H1 (cell line): ENCODE data around the gene SLX9. TPM values are rescaled to one million over a fixed set of nuclear protein-coding genes. Genes with fewer than 3 reads are reported as not detected.
A peak's percentile ranks its signal among the peaks of the same experiment; 100 is the strongest.

Experiments used
- CTCF ChIA-PET: fragments of 300-600 bp; sonication (Branson Sonifier 250); formaldehyde crosslinking; loops from one replicate; lab custom pipeline; 2021; ENCODE audit not compliant: partially characterized antibody; lab: Charles Lee
- POLR2A ChIA-PET: fragments of 300-600 bp; sonication (Branson Sonifier 250); formaldehyde crosslinking; loops from one replicate; lab custom pipeline; 2021; ENCODE audit warnings: inconsistent platforms; ENCODE audit not compliant: partially characterized antibody; lab: Charles Lee
- DNase-seq, 2 experiments: peaks; one replicate each; pipeline versions ENCODE4 v3.0.0 to v3.0.0-alpha.2; 2010 to 2022; ENCODE audit warnings: low spot score in 2 of 2, low read depth in 1 of 2, mixed read lengths in 1 of 2
- FAIRE-seq: peaks from 2 replicates; lab custom pipeline; 2011; peaks lifted over from hg19 to GRCh38; lab: Jason Lieb, UNC
- H2AFZ ChIP-seq: 2 replicates; pipeline ENCODE4 v1.8.1; 2012; ENCODE audit warnings: low read length, inconsistent platforms
- H2AK5ac ChIP-seq: 2 replicates; pipeline ENCODE4 v1.6.1; 2013; ENCODE audit warnings: low read depth, low read length
- H2BK120ac ChIP-seq: replicated peaks from 2 replicates; pipeline ENCODE3; 2013; ENCODE audit warnings: low read depth, low read length, inconsistent platforms
- H2BK12ac ChIP-seq: 2 replicates; pipeline ENCODE4 v1.6.1; 2013; ENCODE audit warnings: low read depth, low read length
- H2BK15ac ChIP-seq: 2 replicates; pipeline ENCODE4 v1.6.1; 2013; ENCODE audit warnings: low read length
- H2BK20ac ChIP-seq: 2 replicates; pipeline ENCODE4 v1.6.1; 2013; ENCODE audit warnings: low read length
- H2BK5ac ChIP-seq: 2 replicates; pipeline ENCODE4 v1.6.1; 2013; ENCODE audit warnings: low read depth, low read length
- H3K14ac ChIP-seq: 2 replicates; pipeline ENCODE4 v1.6.1; 2013; ENCODE audit warnings: inconsistent platforms; ENCODE audit not compliant: insufficient read length
- H3K18ac ChIP-seq: 2 replicates; pipeline ENCODE4 v1.6.1; 2013; ENCODE audit warnings: low read length; ENCODE audit errors: extremely low read depth
- H3K23ac ChIP-seq: 2 replicates; pipeline ENCODE4 v1.6.1; 2013; ENCODE audit warnings: inconsistent platforms; ENCODE audit not compliant: insufficient read length
- H3K23me2 ChIP-seq: 2 replicates; pipeline ENCODE4 v1.6.1; 2013; ENCODE audit warnings: low read depth, low read length
- H3K27ac ChIP-seq: 2 replicates; pipeline ENCODE4 v1.6.1; 2011; ENCODE audit warnings: low read depth, low read length, inconsistent platforms
- H3K27me3 ChIP-seq, 4 experiments: replicated peaks in 1 of 4; 1 replicate in 1 of 4; 2 replicates in 3 of 4; pipeline versions ENCODE4 v1.6.1 to v1.8.1; 2011 to 2013; ENCODE audit warnings: low read length in 3 of 4, mild to moderate bottlenecking in 3 of 4, inconsistent platforms in 2 of 4, mixed read lengths in 2 of 4, moderate library complexity in 1 of 4; ENCODE audit not compliant: control insufficient read depth in 3 of 4, insufficient read depth in 3 of 4; ENCODE audit errors: extremely low read depth in 1 of 4
- H3K36me3 ChIP-seq, 4 experiments: 2 replicates each; pipeline versions ENCODE4 v1.6.1 to v1.8.1; 2011 to 2013; ENCODE audit warnings: mild to moderate bottlenecking in 4 of 4, low read length in 3 of 4, moderate library complexity in 2 of 4, control low read depth in 1 of 4, inconsistent platforms in 1 of 4; ENCODE audit not compliant: insufficient read depth in 4 of 4, control insufficient read depth in 2 of 4
- H3K4ac ChIP-seq: replicated peaks from 2 replicates; pipeline ENCODE3; 2013; ENCODE audit warnings: low read length, low read depth, mixed read lengths, inconsistent platforms; ENCODE audit not compliant: insufficient read length
- H3K4me1 ChIP-seq, 4 experiments: replicated peaks in 1 of 4; 1 replicate in 1 of 4; 2 replicates in 3 of 4; pipeline versions ENCODE4 v1.6.1 to v1.8.1; 2011 to 2013; ENCODE audit warnings: low read length in 3 of 4, inconsistent platforms in 2 of 4, mixed read lengths in 1 of 4; ENCODE audit not compliant: insufficient read depth in 4 of 4, control insufficient read depth in 3 of 4
- H3K4me2 ChIP-seq, 2 experiments: 2 replicates each; pipeline versions ENCODE4 v1.6.1 to v1.8.1; 2011 to 2013; ENCODE audit warnings: low read depth in 2 of 2, low read length in 2 of 2, control low read depth in 1 of 2, inconsistent platforms in 1 of 2, mild to moderate bottlenecking in 1 of 2; ENCODE audit not compliant: insufficient read depth in 1 of 2
- H3K4me3 ChIP-seq, 4 experiments: fragments of 200-600, 300-600 bp in 1 of 4; sonication (generic), shearing (Covaris generic), sonication (Bioruptor Twin) in 1 of 4; 2 replicates each; pipeline versions ENCODE4 v1.5.1 to v1.8.1; 2011 to 2016; ENCODE audit warnings: low read length in 4 of 4, low read depth in 3 of 4, control low read depth in 2 of 4, inconsistent platforms in 2 of 4, mild to moderate bottlenecking in 2 of 4, mixed read lengths in 1 of 4, moderate library complexity in 1 of 4; ENCODE audit not compliant: insufficient read depth in 2 of 4; ENCODE audit errors: extremely low read depth in 1 of 4
- H3K56ac ChIP-seq: replicated peaks from 2 replicates; pipeline ENCODE3; 2013; ENCODE audit warnings: low read depth, mild to moderate bottlenecking, mixed read lengths, low read length, inconsistent platforms; ENCODE audit not compliant: insufficient read length
- H3K79me1 ChIP-seq: 2 replicates; pipeline ENCODE4 v1.6.1; 2013; ENCODE audit warnings: low read depth, low read length, control low read depth
- H3K79me2 ChIP-seq, 2 experiments: 2 replicates each; pipeline versions ENCODE4 v1.6.1 to v1.8.1; 2012 to 2013; ENCODE audit warnings: low read length in 2 of 2, mild to moderate bottlenecking in 2 of 2, inconsistent platforms in 1 of 2; ENCODE audit not compliant: insufficient read depth in 2 of 2, control insufficient read depth in 1 of 2
- H3K9ac ChIP-seq, 4 experiments: replicated peaks in 1 of 4; 1 replicate in 1 of 4; 2 replicates in 3 of 4; pipeline versions ENCODE4 v1.6.1 to v1.8.1; 2011 to 2013; ENCODE audit warnings: low read depth in 3 of 4, low read length in 3 of 4, control low read depth in 2 of 4, mild to moderate bottlenecking in 2 of 4, moderate library complexity in 2 of 4, inconsistent platforms in 1 of 4; ENCODE audit errors: extremely low read depth in 1 of 4
- H3K9me3 ChIP-seq, 2 experiments: 2 replicates each; pipeline versions ENCODE4 v1.6.1 to v1.8.1; 2012 to 2013; ENCODE audit warnings: mild to moderate bottlenecking in 2 of 2, moderate library complexity in 2 of 2, control low read depth in 1 of 2, inconsistent platforms in 1 of 2, low read depth in 1 of 2, low read length in 1 of 2, mixed read lengths in 1 of 2; ENCODE audit not compliant: insufficient read depth in 2 of 2
- H4K20me1 ChIP-seq, 2 experiments: replicated peaks in 1 of 2; 2 replicates each; pipeline versions ENCODE3 to v1.8.1; 2011 to 2013; ENCODE audit warnings: inconsistent platforms in 2 of 2, low read length in 2 of 2, mild to moderate bottlenecking in 1 of 2; ENCODE audit not compliant: insufficient read depth in 2 of 2, control insufficient read depth in 1 of 2
- H4K5ac ChIP-seq: 2 replicates; pipeline ENCODE4 v1.6.1; 2013; ENCODE audit warnings: low read length, low read depth, mixed read lengths, inconsistent platforms; ENCODE audit not compliant: insufficient read length
- H4K8ac ChIP-seq: 2 replicates; pipeline ENCODE4 v1.8.0; 2013; ENCODE audit warnings: mild to moderate bottlenecking, moderate library complexity, low read length, inconsistent platforms; ENCODE audit not compliant: insufficient read depth; ENCODE audit errors: extremely low read depth
- H4K91ac ChIP-seq: replicated peaks from 2 replicates; pipeline ENCODE3; 2013; ENCODE audit warnings: low read length, mixed read lengths, inconsistent platforms; ENCODE audit not compliant: insufficient read length
- ATF2 ChIP-seq: IDR thresholded peaks from 2 replicates; pipeline ENCODE4 v1.6.1; 2012; ENCODE audit warnings: low read length, inconsistent platforms
- EGR1 ChIP-seq: IDR thresholded peaks from 2 replicates; pipeline ENCODE4 v1.6.1; 2011; ENCODE audit warnings: low read depth, low read length, borderline replicate concordance
- KDM4A ChIP-seq: IDR thresholded peaks from one replicate; pipeline ENCODE4 v1.7.1; 2012; ENCODE audit warnings: low read depth, mild to moderate bottlenecking, moderate library complexity, low read length, inconsistent platforms; ENCODE audit not compliant: severe bottlenecking
- NRF1 ChIP-seq: IDR thresholded peaks from 2 replicates; pipeline ENCODE4 v1.6.1; 2011; ENCODE audit warnings: mild to moderate bottlenecking, low read depth, low read length, improper control_type of control experiment
- RFX5 ChIP-seq: IDR thresholded peaks from 2 replicates; pipeline ENCODE4 v1.6.1; 2011; ENCODE audit warnings: low read depth, low read length, improper control_type of control experiment, borderline replicate concordance
- SIN3A ChIP-seq, 2 experiments: IDR thresholded peaks in 1 of 2; conservative IDR thresholded peaks in 1 of 2; 2 replicates each; pipeline ENCODE4 v1.6.1; 2011 to 2012; ENCODE audit warnings: low read length in 2 of 2, improper control_type of control experiment in 1 of 2, low read depth in 1 of 2, mild to moderate bottlenecking in 1 of 2
- SIX5 ChIP-seq: IDR thresholded peaks from 2 replicates; pipeline ENCODE4 v1.6.1; 2011; ENCODE audit warnings: mild to moderate bottlenecking, low read depth, low read length
- SP2 ChIP-seq: IDR thresholded peaks from 2 replicates; pipeline ENCODE4 v1.6.1; 2012; ENCODE audit warnings: mild to moderate bottlenecking, low read length, inconsistent platforms
- WGBS, 2 experiments: shearing (Covaris generic) in 1 of 2; methylation state at CpG; one replicate each; pipeline versions ENCODE4 v1.1.6 to v1.1.7; 2013 to 2015; ENCODE audit warnings: low lambda C conversion rate in 2 of 2, mixed read lengths in 2 of 2, inconsistent platforms in 1 of 2, low coverage in 1 of 2, missing lambda C conversion rate in 1 of 2; ENCODE audit not compliant: insufficient replicate concordance in 2 of 2, insufficient coverage in 1 of 2, insufficient read length in 1 of 2; ENCODE audit errors: extremely low coverage in 1 of 2, missing lambda C conversion rate in 1 of 2; 5-methylcytosine and 5-hydroxymethylcytosine counted together
- polyA plus RNA-seq, 7 experiments: library from polyadenylated mRNA; depleted of rRNA in 3 of 7; stranded (reverse) in 5 of 7; unstranded in 2 of 7; fragments of >200 nt in 5 of 7; fragments of 200-250 nt in 2 of 7; gene quantifications; 1 replicate in 5 of 7; 2 replicates in 1 of 7; 4 replicates in 1 of 7; pipeline versions ENCODE4 v1.2.1 to v1.2.3, GENCODE V29; 2011 to 2013; ENCODE audit warnings: missing spikeins in 2 of 7, mixed read lengths in 2 of 7
- total RNA-seq: library from RNA; stranded (reverse); fragmentation: NEBNext Ultra II Directional; extraction: Animal tissue kit (Norgen Biotek cat#: 25700); gene quantifications from 2 replicates; pipeline ENCODE4 v1.2.1, GENCODE V29; 2021

The SLX9 gene
- total and polyA plus RNA-seq, 2 of the 8 experiments (the other 6 are each of a cell fraction or from before 2014, with no cell fraction given), result 17.7 to 57.3 TPM

- Histone ChIP-seq H3K4ac (no peak overlapping the region), H2AK5ac (no peak overlapping the region), H2AFZ (no peak overlapping the region), H3K23ac (no peak overlapping the region), H2BK15ac (no peak overlapping the region), H3K9ac (no peak overlapping the region), H3K18ac (no peak overlapping the region), H3K4me2 (no peak overlapping the region), H3K9me3 (no peaks in the 10 kb centered on the region), H2BK20ac (no peak overlapping the region), H3K79me1 (no peaks in the 10 kb centered on the region), H4K8ac (no peak overlapping the region), H4K20me1 (no peaks in the 10 kb centered on the region), H3K27me3 (no peaks in the 10 kb centered on the region; a peak in 1 of 7 replicates), H3K23me2 (no peaks in the 10 kb centered on the region), H2BK120ac (no peak overlapping the region), H2BK12ac (no peak overlapping the region), H3K4me1 (peaks cover 0 to 3% (median 0%) of the 10 kb centered on the region in 4 experiments; a peak in 1 of 7 replicates), H2BK5ac (0 out of 2 replicates have a peak overlapping the region, but pooled peaks have one; percentile 39), H3K79me2 (no peaks in the 10 kb centered on the region), H3K4me3 (no peak overlapping the region), H4K5ac (no peak overlapping the region), H4K91ac (no peak overlapping the region), H3K36me3 (no peaks in the 10 kb centered on the region), H3K27ac (no peak overlapping the region), H3K14ac (no peak overlapping the region), H3K56ac (no peak overlapping the region)
- CTCF ChIA-PET, result interaction anchor here (4.3 kb wide), 1 partner anchor 137 kb away, joined by 20 read pairs; no protein-coding TSS in a partner anchor
- DNase-seq, result no peak
- FAIRE-seq, result no peak
- POLR2A ChIA-PET, result interaction anchor here (1.5 kb wide), 1 partner anchor 9 kb away, joined by 4 read pairs; no protein-coding TSS in a partner anchor
- TF ChIP-seq SIN3A (conservative IDR thresholded peaks at IDR 0.05 in 1 of 2, IDR thresholded peaks at IDR 0.05 in 1 of 2; ENCODE audit: low read depth in 1 of 2, low read length in 2 of 2), result no peak
- TF ChIP-seq KDM4A, result no peak
- TF ChIP-seq EGR1, result no peak
- TF ChIP-seq NRF1, result no peak
- TF ChIP-seq RFX5, result no peak
- no peak for TF ChIP-seq SP2
- no peak for TF ChIP-seq SIX5
- no peak for TF ChIP-seq ATF2
- WGBS, 2 experiments, result 93% methylated on average over 25 of the region's 27 CpGs; no CpG with 5 or more reads in 1 of the 2 experiments
Observed at GRCh38 chr21:45000637-45001133, 60.9 kb downstream of the SLX9 start.
